T-helper 17 cell (primary cell): ENCODE data around the gene YPEL1. TPM values are rescaled to one million over a fixed set of nuclear protein-coding genes. Genes with fewer than 3 reads are reported as not detected.

Source experiments
- ATAC-seq: fragments of 150-1000 bp; cut with Tn5 transposase; 2 replicates; pipeline ENCODE4 v1.10.0; 2021; ENCODE audit warnings: mild to moderate bottlenecking, moderate library complexity
- DNase-seq, 3 donors: peaks; one replicate each; pipeline versions ENCODE4 v3.0.0 to v3.0.0-alpha.2; 2020 to 2021
- H3K9me3 ChIP-seq: one replicate; pipeline ENCODE4 v1.7.0; 2013; ENCODE audit warnings: low read length, mild to moderate bottlenecking; ENCODE audit not compliant: control insufficient read depth, poor library complexity, severe bottlenecking
- H3K27ac Mint-ChIP-seq: one replicate; pipeline ENCODE4 v1.8.0; 2022; ENCODE audit warnings: mild to moderate bottlenecking, moderate library complexity, mixed read lengths
- H3K27me3 Mint-ChIP-seq: one replicate; pipeline ENCODE4 v1.8.0; 2022; ENCODE audit warnings: mixed read lengths
- H3K36me3 Mint-ChIP-seq: one replicate; pipeline ENCODE4 v1.8.0; 2022; ENCODE audit warnings: low read depth, mixed read lengths
- H3K4me1 Mint-ChIP-seq: one replicate; pipeline ENCODE4 v1.8.0; 2022; ENCODE audit warnings: mild to moderate bottlenecking, mixed read lengths
- H3K4me3 Mint-ChIP-seq: one replicate; pipeline ENCODE4 v1.8.0; 2022; ENCODE audit warnings: mild to moderate bottlenecking, moderate library complexity, mixed read lengths
- total RNA-seq, 4 donors: library from RNA in 2 of 4; stranded (reverse) in 2 of 4; gene quantifications; one replicate each; pipeline ENCODE4 v1.2.3 and lab custom pipeline; 2022 to 2026

YPEL1 gene
- total RNA-seq (1 to 10 TPM; 3.5 to 4.6 TPM), total RNA-seq (lab: John Stamatoyannopoulos, UW) (8.7 to 12.5 reads per million in 2 donors)

GRCh38 chr22:21735200-21736083, at the start of gene YPEL1:
Gene YPEL1 (minus strand): TSS chr22:21735794. CDS start chr22:21710744, 25,050 bp downstream.
- no peaks in the 10 kb centered on the region for H3K9me3 ChIP-seq
- Mint-ChIP-seq H3K27ac (peak within 1 kb of the TSS; percentile 91), H3K36me3 (peaks cover 2% of the 10 kb centered on the region), H3K27me3 (no peaks in the 10 kb centered on the region), H3K4me1 (peaks cover 11% of the 10 kb centered on the region), H3K4me3 (peak within 1 kb of the TSS; percentile 93)
- ATAC-seq (peak; percentile 93), DNase-seq (peak; percentile 95 to 98 (median 97))

- Mint-ChIP-seq H3K4me1 (peaks cover 12% of the 10 kb centered on the region), H3K4me3 (no peak overlapping the region), H3K27me3 (no peaks in the 10 kb centered on the region), H3K36me3 (peaks cover 9% of the 10 kb centered on the region), H3K27ac (peak overlapping the region; percentile 59)
- no peak for DNase-seq
- peak; percentile 62 for ATAC-seq
- no peaks in the 10 kb centered on the region for H3K9me3 ChIP-seq
Measured at GRCh38 chr22:21780259-21780658, 44.7 kb upstream of the YPEL1 start.

GRCh38 chr22:21779444-21779843, 43.9 kb upstream of the YPEL1 start:
- peak overlapping the region; percentile 3 for H3K27ac Mint-ChIP-seq
- peaks cover 12% of the 10 kb centered on the region for H3K4me1 Mint-ChIP-seq
- DNase-seq (no peak), ATAC-seq (no peak)
- no peaks in the 10 kb centered on the region for H3K27me3 Mint-ChIP-seq
- no peaks in the 10 kb centered on the region for H3K9me3 ChIP-seq
- H3K4me3 Mint-ChIP-seq = no peak overlapping the region
- peaks cover 9% of the 10 kb centered on the region for H3K36me3 Mint-ChIP-seq

- no peaks in the 10 kb centered on the region for H3K27me3 Mint-ChIP-seq
- H3K4me3 Mint-ChIP-seq = no peak overlapping the region
- no peaks in the 10 kb centered on the region for H3K9me3 ChIP-seq
- DNase-seq (no peak), ATAC-seq (no peak)
- no peak overlapping the region for H3K27ac Mint-ChIP-seq
- H3K36me3 Mint-ChIP-seq = peaks cover 7% of the 10 kb centered on the region
- peaks cover 12% of the 10 kb centered on the region for H3K4me1 Mint-ChIP-seq
Measured at GRCh38 chr22:21778705-21779363, 43.2 kb upstream of the YPEL1 start.

- Mint-ChIP-seq H3K4me3 (no peak overlapping the region), H3K36me3 (peaks cover 10% of the 10 kb centered on the region), H3K27ac (no peak overlapping the region), H3K27me3 (no peaks in the 10 kb centered on the region), H3K4me1 (peaks cover 19% of the 10 kb centered on the region)
- ATAC-seq = no peak
- DNase-seq = no peak
- H3K9me3 ChIP-seq = no peaks in the 10 kb centered on the region
Measured at GRCh38 chr22:21771631-21771976, 36.0 kb upstream of the YPEL1 start.

GRCh38 chr22:21768435-21768834, 32.8 kb upstream of the YPEL1 start:
- H3K9me3 ChIP-seq = no peaks in the 10 kb centered on the region
- ATAC-seq (no peak), DNase-seq (no peak)
- Mint-ChIP-seq H3K4me1 (peaks cover 39% of the 10 kb centered on the region), H3K4me3 (no peak overlapping the region), H3K27ac (peak overlapping the region; percentile 86), H3K27me3 (no peaks in the 10 kb centered on the region), H3K36me3 (peaks cover 13% of the 10 kb centered on the region)

GRCh38 chr22:21766691-21767462, 31.3 kb upstream of the YPEL1 start:
- ATAC-seq = peak; percentile 76
- no peaks in the 10 kb centered on the region for H3K27me3 Mint-ChIP-seq
- peaks cover 9% of the 10 kb centered on the region for H3K36me3 Mint-ChIP-seq
- H3K27ac Mint-ChIP-seq = peak overlapping the region; percentile 86
- no peaks in the 10 kb centered on the region for H3K9me3 ChIP-seq
- H3K4me1 Mint-ChIP-seq = peaks cover 46% of the 10 kb centered on the region
- peak overlapping the region; percentile 49 for H3K4me3 Mint-ChIP-seq
- no peak for DNase-seq

- DNase-seq (no peak), ATAC-seq (no peak)
- H3K27me3 Mint-ChIP-seq = no peaks in the 10 kb centered on the region
- H3K9me3 ChIP-seq = no peaks in the 10 kb centered on the region
- H3K36me3 Mint-ChIP-seq = peaks cover 9% of the 10 kb centered on the region
- peaks cover 46% of the 10 kb centered on the region for H3K4me1 Mint-ChIP-seq
- peak overlapping the region; percentile 58 for H3K4me3 Mint-ChIP-seq
- H3K27ac Mint-ChIP-seq = peak overlapping the region; percentile 86
Measured at GRCh38 chr22:21765909-21766529, 30.4 kb upstream of the YPEL1 start.

GRCh38 chr22:21764038-21764804, 28.6 kb upstream of the YPEL1 start:
- no peaks in the 10 kb centered on the region for H3K27me3 Mint-ChIP-seq
- no peaks in the 10 kb centered on the region for H3K9me3 ChIP-seq
- no peak overlapping the region for H3K4me3 Mint-ChIP-seq
- H3K36me3 Mint-ChIP-seq = peaks cover 9% of the 10 kb centered on the region
- DNase-seq (no peak), ATAC-seq (peak; percentile 39)
- peaks cover 46% of the 10 kb centered on the region for H3K4me1 Mint-ChIP-seq
- H3K27ac Mint-ChIP-seq = peak overlapping the region; percentile 72

- Mint-ChIP-seq H3K27ac (peak overlapping the region; percentile 34), H3K27me3 (no peaks in the 10 kb centered on the region), H3K36me3 (peaks cover 9% of the 10 kb centered on the region), H3K4me1 (peaks cover 46% of the 10 kb centered on the region), H3K4me3 (no peak overlapping the region)
- ATAC-seq (peak; percentile 62), DNase-seq (no peak)
- H3K9me3 ChIP-seq = no peaks in the 10 kb centered on the region
Measured at GRCh38 chr22:21762712-21763581, 27.4 kb upstream of the YPEL1 start.

- Mint-ChIP-seq H3K4me3 (no peak overlapping the region), H3K4me1 (peaks cover 41% of the 10 kb centered on the region), H3K27me3 (no peaks in the 10 kb centered on the region), H3K36me3 (peaks cover 8% of the 10 kb centered on the region), H3K27ac (peak overlapping the region; percentile 34)
- DNase-seq = no peak
- H3K9me3 ChIP-seq = no peaks in the 10 kb centered on the region
- ATAC-seq = no peak
Measured at GRCh38 chr22:21761994-21762680, 26.5 kb upstream of the YPEL1 start.
